H9 (cell line): ENCODE data around the gene RBM5. TPM values are rescaled to one million over a fixed set of nuclear protein-coding genes. Genes with fewer than 3 reads are reported as not detected.
A peak's percentile ranks its signal among the peaks of the same experiment; 100 is the strongest.

Source experiments
- DNase-seq: peaks from one replicate; pipeline ENCODE4 v3.0.0-alpha.2; 2017
- H2AFZ ChIP-seq: one replicate; pipeline ENCODE4 v1.6.1; 2013; ENCODE audit warnings: mild to moderate bottlenecking, low read length, control low read depth, moderate library complexity
- H2AK5ac ChIP-seq: 2 replicates; pipeline ENCODE4 v1.6.1; 2013; ENCODE audit warnings: low read length, control low read depth, mixed read lengths; ENCODE audit not compliant: insufficient read length
- H2BK120ac ChIP-seq: one replicate; pipeline ENCODE4 v1.6.1; 2013; ENCODE audit warnings: low read depth, mild to moderate bottlenecking, low read length, control low read depth, inconsistent platforms; ENCODE audit not compliant: poor library complexity, severe bottlenecking
- H2BK12ac ChIP-seq: 2 replicates; pipeline ENCODE4 v1.6.1; 2013; ENCODE audit warnings: low read length, control low read depth, mixed read lengths, low read depth; ENCODE audit not compliant: insufficient read length
- H2BK15ac ChIP-seq: 2 replicates; pipeline ENCODE4 v1.6.1; 2013; ENCODE audit warnings: low read depth, low read length, control low read depth
- H2BK20ac ChIP-seq: one replicate; pipeline ENCODE4 v1.6.1; 2013; ENCODE audit warnings: low read depth, mild to moderate bottlenecking, low read length, control low read depth, inconsistent platforms; ENCODE audit not compliant: poor library complexity, severe bottlenecking
- H2BK5ac ChIP-seq: 2 replicates; pipeline ENCODE4 v1.6.1; 2013; ENCODE audit warnings: low read length, control low read depth, mixed read lengths; ENCODE audit not compliant: insufficient read length
- H3K14ac ChIP-seq: 2 replicates; pipeline ENCODE4 v1.6.1; 2013; ENCODE audit warnings: low read length, control low read depth; ENCODE audit not compliant: insufficient read depth
- H3K18ac ChIP-seq: 2 replicates; pipeline ENCODE4 v1.6.1; 2013; ENCODE audit warnings: low read depth, mild to moderate bottlenecking, mixed read lengths, low read length, control low read depth; ENCODE audit not compliant: insufficient read length
- H3K23ac ChIP-seq: 2 replicates; pipeline ENCODE4 v1.6.1; 2013; ENCODE audit warnings: low read length, control low read depth, mixed read lengths, low read depth; ENCODE audit not compliant: insufficient read length
- H3K23me2 ChIP-seq: 2 replicates; pipeline ENCODE4 v1.6.1; 2013; ENCODE audit warnings: low read depth, mild to moderate bottlenecking, mixed read lengths, low read length, control low read depth; ENCODE audit not compliant: insufficient read length, poor library complexity, severe bottlenecking
- H3K27ac ChIP-seq: 2 replicates; pipeline ENCODE4 v1.5.1; 2013; ENCODE audit warnings: low read length, control low read depth, mixed read lengths, low read depth; ENCODE audit not compliant: insufficient read length
- H3K27me3 ChIP-seq: 2 replicates; pipeline ENCODE4 v1.6.1; 2013; ENCODE audit warnings: low read length, control low read depth, inconsistent platforms; ENCODE audit not compliant: insufficient read depth
- H3K4ac ChIP-seq: 2 replicates; pipeline ENCODE4 v1.6.1; 2013; ENCODE audit warnings: low read depth, mild to moderate bottlenecking, control low read depth, inconsistent platforms, low read length, moderate library complexity
- H3K4me1 ChIP-seq: 2 replicates; pipeline ENCODE4 v1.6.1; 2013; ENCODE audit warnings: low read length, control low read depth, inconsistent platforms; ENCODE audit not compliant: insufficient read depth
- H3K4me2 ChIP-seq: 2 replicates; pipeline ENCODE4 v1.6.1; 2013; ENCODE audit warnings: low read length, control low read depth, mixed read lengths; ENCODE audit not compliant: insufficient read length, insufficient read depth
- H3K56ac ChIP-seq: 2 replicates; pipeline ENCODE4 v1.6.1; 2013; ENCODE audit warnings: low read depth, mild to moderate bottlenecking, mixed read lengths, low read length, control low read depth; ENCODE audit not compliant: insufficient read length
- H3K79me1 ChIP-seq: 2 replicates; pipeline ENCODE4 v1.6.1; 2013; ENCODE audit warnings: low read depth, mild to moderate bottlenecking, moderate library complexity, low read length, control low read depth, inconsistent platforms; ENCODE audit not compliant: insufficient read depth, poor library complexity, severe bottlenecking
- H3K79me2 ChIP-seq: 2 replicates; pipeline ENCODE4 v1.6.1; 2013; ENCODE audit warnings: low read length, control low read depth, inconsistent platforms; ENCODE audit not compliant: insufficient read depth
- H3K9ac ChIP-seq: 2 replicates; pipeline ENCODE4 v1.6.1; 2013; ENCODE audit warnings: low read length, control low read depth, mixed read lengths; ENCODE audit not compliant: insufficient read length; ENCODE audit errors: extremely low read depth
- H3K9me3 ChIP-seq: one replicate; pipeline ENCODE4 v1.6.1; 2013; ENCODE audit warnings: low read depth, low read length, inconsistent platforms; ENCODE audit not compliant: control insufficient read depth
- H3T11ph ChIP-seq: one replicate; pipeline ENCODE4 v1.6.1; 2013; ENCODE audit warnings: mild to moderate bottlenecking, low read length, control low read depth, inconsistent platforms
- H4K20me1 ChIP-seq: one replicate; pipeline ENCODE4 v1.6.1; 2013; ENCODE audit not compliant: control insufficient read depth, insufficient read length, insufficient read depth
- H4K5ac ChIP-seq: 2 replicates; pipeline ENCODE4 v1.6.1; 2013; ENCODE audit warnings: low read depth, mild to moderate bottlenecking, mixed read lengths, low read length, control low read depth; ENCODE audit not compliant: insufficient read length
- H4K8ac ChIP-seq: replicated peaks from 2 replicates; pipeline ENCODE4 v1.6.1; 2013; ENCODE audit warnings: low read length, control low read depth, mixed read lengths, low read depth; ENCODE audit not compliant: insufficient read length
- H4K91ac ChIP-seq: 2 replicates; pipeline ENCODE4 v1.6.1; 2013; ENCODE audit warnings: low read depth, mild to moderate bottlenecking, moderate library complexity, mixed read lengths, low read length, control low read depth; ENCODE audit not compliant: insufficient read length
- H3K27ac Mint-ChIP-seq, 3 experiments: 2 replicates in 2 of 3; 3 replicates in 1 of 3; pipeline ENCODE4 v1.8.0; 2020 to 2021; ENCODE audit warnings: mixed read lengths in 3 of 3, mild to moderate bottlenecking in 1 of 3, moderate library complexity in 1 of 3
- H3K27me3 Mint-ChIP-seq: 2 replicates; pipeline ENCODE4 v1.8.0; 2021; ENCODE audit warnings: low read depth, mild to moderate bottlenecking, moderate library complexity, mixed read lengths
- H3K36me3 Mint-ChIP-seq, 3 experiments: 2 replicates in 2 of 3; 3 replicates in 1 of 3; pipeline ENCODE4 v1.8.0; 2020 to 2021; ENCODE audit warnings: low read depth in 3 of 3, mixed read lengths in 3 of 3; ENCODE audit not compliant: insufficient read depth in 1 of 3
- H3K4me1 Mint-ChIP-seq, 2 experiments: 2 replicates each; pipeline ENCODE4 v1.8.0; 2020; ENCODE audit warnings: mixed read lengths in 2 of 2
- H3K4me3 Mint-ChIP-seq, 2 experiments: 2 replicates in 1 of 2; 3 replicates in 1 of 2; pipeline ENCODE4 v1.8.0; 2020 to 2021; ENCODE audit warnings: mild to moderate bottlenecking in 2 of 2, mixed read lengths in 2 of 2, moderate library complexity in 1 of 2
- H3K9me3 Mint-ChIP-seq, 2 experiments: 2 replicates in 1 of 2; 3 replicates in 1 of 2; pipeline ENCODE4 v1.8.0; 2020; ENCODE audit warnings: mild to moderate bottlenecking in 2 of 2, mixed read lengths in 2 of 2, moderate library complexity in 1 of 2
- CTCF ChIP-seq: fragments of 200-600 bp; sonication (generic); conservative IDR thresholded peaks from 3 replicates; pipeline ENCODE4 v1.8.0; 2021; ENCODE audit warnings: antibody characterized with exemption, mild to moderate bottlenecking
- WGBS: extraction: QIAGEN DNeasy Blood & Tissue Kit; methylation state at CpG from one replicate; pipeline ENCODE4 v1.1.7; 2013; ENCODE audit warnings: missing lambda C conversion rate, low lambda C conversion rate, mixed read lengths; ENCODE audit not compliant: insufficient read length; ENCODE audit errors: extremely low coverage; 5-methylcytosine and 5-hydroxymethylcytosine counted together
- total RNA-seq: library from RNA; stranded (reverse); gene quantifications from 2 replicates; pipeline ENCODE4 v1.2.1, GENCODE V29; 2021

RBM5 gene
- total RNA-seq, 1 experiment from 2014 or later: 123 TPM

GRCh38 chr3:50150863-50151686 is 62.4 kb downstream of the RBM5 start:
- Histone ChIP-seq H2BK5ac (no peak overlapping the region), H3K14ac (no peak overlapping the region), H3K4me2 (no peak overlapping the region), H4K91ac (no peak overlapping the region), H4K5ac (no peak overlapping the region), H2AFZ (no peak overlapping the region), H3K4ac (no peak overlapping the region), H3K56ac (no peak overlapping the region), H3K27ac (no peak overlapping the region), H2BK15ac (no peak overlapping the region), H3K79me2 (no peaks in the 10 kb centered on the region), H3K9ac (no peak overlapping the region), H3K27me3 (peaks cover 7% of the 10 kb centered on the region; the same call in 1 of the 2 replicates), H3K23ac (no peak overlapping the region), H2BK12ac (no peak overlapping the region), H2BK20ac (no peak overlapping the region), H3K9me3 (no peaks in the 10 kb centered on the region), H3K18ac (peak overlapping the region; percentile 27), H4K8ac (no peak overlapping the region), H3T11ph (no peak overlapping the region), H3K23me2 (peaks cover 6% of the 10 kb centered on the region), H3K4me1 (peaks cover 3% of the 10 kb centered on the region; the same call in 1 of the 2 replicates), H2BK120ac (no peak overlapping the region), H2AK5ac (no peak overlapping the region), H3K79me1 (no peaks in the 10 kb centered on the region), H4K20me1 (no peaks in the 10 kb centered on the region)
- no peak for TF ChIP-seq CTCF
- peaks cover 30% of the 10 kb centered on the region for H3K27me3 Mint-ChIP-seq
- H3K4me1 Mint-ChIP-seq: peaks cover 40 to 53% of the 10 kb centered on the region in 2 experiments
- peaks cover 0 to 2% (median 0%) of the 10 kb centered on the region in 3 experiments; a peak in 1 of 7 replicates for H3K36me3 Mint-ChIP-seq
- H3K4me3 Mint-ChIP-seq: no peak overlapping the region
- no peaks in the 10 kb centered on the region for H3K9me3 Mint-ChIP-seq
- DNase-seq: peak; percentile 79
- WGBS: no CpG with 5 or more reads among the region's 18 CpGs
- peak overlapping the region in 1 of 3 experiments; percentile 46; a peak in 1 of 7 replicates for H3K27ac Mint-ChIP-seq
